ENCODE results near the gene SEMA4A.
"Not testable (repeated sequence)": the region's sequence is repeated elsewhere in the genome, so short reads cannot be mapped to it uniquely, and the experiment has no call there.

The SEMA4A gene

GRCh38 chr1:156204686-156205085 lies 51.3 kb downstream of the SEMA4A start:
- no peak for TF ChIP-seq ZFX (IDR thresholded peaks at IDR 0.05)
- TF ChIP-seq CTCF (conservative IDR thresholded peaks at IDR 0.05), result no peak
- H3K27ac ChIP-seq, result no peak overlapping the region

GRCh38 chr1:156211243-156211642 lies 57.9 kb downstream of the SEMA4A start:
- no peak overlapping the region for H3K27ac ChIP-seq
- no peak for TF ChIP-seq ZFX (IDR thresholded peaks at IDR 0.05)
- TF ChIP-seq CTCF (conservative IDR thresholded peaks at IDR 0.05), result no peak

- peak overlapping the region; percentile 92 for H3K27ac ChIP-seq
- TF ChIP-seq ZFX (IDR thresholded peaks at IDR 0.05), result no peak
Observed at GRCh38 chr1:156212130-156212529, 58.7 kb downstream of the SEMA4A start.

- no peak for TF ChIP-seq CTCF (conservative IDR thresholded peaks at IDR 0.05)
Observed at GRCh38 chr1:156212833-156213643, 59.7 kb downstream of the SEMA4A start, which contains the start of gene PMF1. PMF1 (plus strand) TSS chr1:156213007; CDS start chr1:156213016, 9 bp downstream.

GRCh38 chr1:156213644-156213966 lies 60.2 kb downstream of the SEMA4A start:
- H3K27ac ChIP-seq, result peak overlapping the region; percentile 92
- no peak for TF ChIP-seq CTCF (conservative IDR thresholded peaks at IDR 0.05)
- TF ChIP-seq ZFX (IDR thresholded peaks at IDR 0.05), result no peak

More at GRCh38 chr1:156212833-156213643, 59.7 kb downstream of the SEMA4A start, which contains the start of gene PMF1:
- H3K27ac ChIP-seq, result peak within 1 kb of the TSS; percentile 92

- peak overlapping the region; percentile 92 for H3K27ac ChIP-seq
- TF ChIP-seq CTCF (conservative IDR thresholded peaks at IDR 0.05) (no peak), ZFX (IDR thresholded peaks at IDR 0.05) (no peak)
Observed at GRCh38 chr1:156214024-156214748, 60.8 kb downstream of the SEMA4A start.

- not testable (repeated sequence) for H3K27ac ChIP-seq
Observed at GRCh38 chr1:156216361-156217086, 63.1 kb downstream of the SEMA4A start.

- H3K27ac ChIP-seq, result peak overlapping the region; percentile 69
Observed at GRCh38 chr1:156217871-156218270, 64.5 kb downstream of the SEMA4A start.

More at GRCh38 chr1:156217871-156218270, 64.5 kb downstream of the SEMA4A start:
- TF ChIP-seq CTCF (conservative IDR thresholded peaks at IDR 0.05) (no peak), ZFX (IDR thresholded peaks at IDR 0.05) (no peak)

Measured in C4-2B (cell line).